Pancreas (tissue), 10 donors: ENCODE results near the gene CIAO2A. TPM values are rescaled to one million over a fixed set of nuclear protein-coding genes. Genes with fewer than 3 reads are reported as not detected.
A peak's percentile ranks its signal among the peaks of the same experiment; 100 is the strongest.

Source experiments
- ATAC-seq, 4 donors: fragments of 200-7000 bp; cut with Tn5 transposase; one replicate each; pipeline versions ENCODE4 v1.8.0 to v1.9.1; 2020; ENCODE audit warnings: mild to moderate bottlenecking in 4 of 4, moderate library complexity in 4 of 4
- DNase-seq, 6 donors: peaks; one replicate each; pipeline ENCODE4 v3.0.0-alpha.2; 2020
- FAIRE-seq: peaks from 2 replicates; lab custom pipeline; 2012; peaks lifted over from hg19 to GRCh38; lab: Jason Lieb, UNC
- H3K27ac ChIP-seq, 4 donors: fragments of 200-600 bp; sonication (generic); 1 replicate in 3 of 4; 2 replicates in 1 of 4; pipeline versions ENCODE4 v1.5.0 to v1.8.0; 2020
- H3K27me3 ChIP-seq, 4 donors: fragments of 200-600 bp; one replicate each; pipeline ENCODE4 v1.8.0; 2021
- H3K36me3 ChIP-seq, 3 donors: fragments of 200-600 bp; sonication (generic) in 1 of 3; one replicate each; pipeline versions ENCODE4 v1.5.0 to v1.8.0; 2020 to 2021
- H3K4me1 ChIP-seq, 3 donors: fragments of 200-600 bp; one replicate each; pipeline ENCODE4 v1.8.0; 2021
- H3K4me3 ChIP-seq, 4 donors: fragments of 200-600 bp; sonication (generic) in 2 of 4; one replicate each; pipeline versions ENCODE4 v1.5.0 to v1.8.0; 2020 to 2021
- H3K9me3 ChIP-seq, 4 donors: fragments of 200-600 bp; one replicate each; pipeline ENCODE4 v1.8.0; 2021
- WGBS, 2 donors: extraction: QIAGEN DNeasy Blood & Tissue Kit; methylation state at CpG; one replicate each; pipeline ENCODE4 v1.1.7; 2013; 5-methylcytosine and 5-hydroxymethylcytosine counted together
- intact Hi-C, 3 donors: fragments of 100-400 bp; cut with DNase I; formaldehyde crosslinking; loops; one replicate each; pipeline versions ENCODE4 v1.11.1 to v1.14.2; 2022
- polyA plus RNA-seq, 2 donors: library from polyadenylated mRNA; stranded (reverse); fragments of 200-250 nt; gene quantifications; one replicate each; pipeline ENCODE4 v1.2.3, GENCODE V29; 2013
- total RNA-seq, 6 donors: library from RNA; stranded (reverse); fragmentation: NEBNext Ultra II Directional in 4 of 6; extraction: Animal tissue kit (Norgen Biotek cat#: 25700) in 4 of 6; gene quantifications; one replicate each; pipeline versions ENCODE4 v1.2.1 to v1.2.4, GENCODE V29; 2021 to 2023
- TF ChIP-seq, protein P1 (sequence below), 4 donors: fragments of 200-600 bp; sonication (generic) in 3 of 4; IDR thresholded peaks; one replicate each; pipeline versions ENCODE4 v1.5.0 to v1.8.0; 2021; ENCODE audit warnings: antibody characterized with exemption in 4 of 4
- donor health status: healthy with polysubstance abuse.
- donor health status: DM: no; HTN: no; CAD: no; lungs with moderate emphysema.
- donor health status: DM: no; HTN: no; CAD: no.
- donor health status: control.
- donor health status: control.
- donor health status: Bipolar disorder and iron deficiency.
- donor health status: DM: yes; HTN: yes; CAD: no.
- donor health status: DM: no; HTN: no; CAD: no.
- donor health status: DM: no; HTN: no; CAD: no.
- donor health status: DM: yes; HTN: yes; CAD: no.

CIAO2A gene
- total and polyA plus RNA-seq, 8 donors: 16.0 to 61.2 (median 31.6) TPM

DNA sequence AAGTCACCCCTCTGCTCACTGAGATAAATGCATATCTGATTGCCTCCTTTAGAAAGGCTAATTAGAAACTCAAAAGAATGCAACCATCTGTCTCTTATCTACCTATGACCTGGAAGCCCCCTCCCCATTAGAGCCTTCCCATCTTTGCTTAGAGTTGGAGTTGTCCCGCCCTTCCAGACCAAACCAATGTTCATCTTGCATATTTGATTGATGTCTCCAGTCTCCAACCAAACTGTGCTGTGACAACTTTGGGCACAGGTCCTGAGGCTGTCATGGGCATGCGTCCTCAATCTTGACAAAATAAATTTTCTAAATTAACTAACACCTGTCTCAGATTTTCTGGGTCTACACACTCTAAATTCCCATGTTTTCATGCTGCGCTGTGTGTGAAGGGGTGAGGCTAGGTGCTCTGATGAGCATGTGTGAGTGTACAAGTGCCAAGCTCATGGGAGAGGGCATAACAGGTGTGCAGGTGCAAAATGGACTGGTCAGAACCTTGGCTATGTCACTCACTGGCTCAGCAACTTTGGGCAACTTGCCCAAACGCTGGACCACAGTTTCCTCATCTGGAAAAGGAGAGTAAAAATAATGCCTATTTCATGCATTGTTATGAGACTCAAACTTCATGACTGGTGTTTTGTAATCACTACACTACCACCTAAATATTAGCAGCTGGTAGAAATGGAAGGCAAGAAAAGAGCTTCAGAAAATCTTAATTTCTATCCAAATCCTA, 54.6 kb downstream of the CIAO2A start:
- Histone ChIP-seq H3K27ac (no peak overlapping the region), H3K4me1 (no peaks in the 10 kb centered on the region), H3K4me3 (no peak overlapping the region), H3K27me3 (no peaks in the 10 kb centered on the region), H3K9me3 (no peaks in the 10 kb centered on the region), H3K36me3 (no peaks in the 10 kb centered on the region)
- intact Hi-C loops: no loop called here
- no peak for DNase-seq
- 81 to 93% methylated on average over 4 of the region's 4 CpGs for WGBS, 2 donors
- TF ChIP-seq, protein P1, sequence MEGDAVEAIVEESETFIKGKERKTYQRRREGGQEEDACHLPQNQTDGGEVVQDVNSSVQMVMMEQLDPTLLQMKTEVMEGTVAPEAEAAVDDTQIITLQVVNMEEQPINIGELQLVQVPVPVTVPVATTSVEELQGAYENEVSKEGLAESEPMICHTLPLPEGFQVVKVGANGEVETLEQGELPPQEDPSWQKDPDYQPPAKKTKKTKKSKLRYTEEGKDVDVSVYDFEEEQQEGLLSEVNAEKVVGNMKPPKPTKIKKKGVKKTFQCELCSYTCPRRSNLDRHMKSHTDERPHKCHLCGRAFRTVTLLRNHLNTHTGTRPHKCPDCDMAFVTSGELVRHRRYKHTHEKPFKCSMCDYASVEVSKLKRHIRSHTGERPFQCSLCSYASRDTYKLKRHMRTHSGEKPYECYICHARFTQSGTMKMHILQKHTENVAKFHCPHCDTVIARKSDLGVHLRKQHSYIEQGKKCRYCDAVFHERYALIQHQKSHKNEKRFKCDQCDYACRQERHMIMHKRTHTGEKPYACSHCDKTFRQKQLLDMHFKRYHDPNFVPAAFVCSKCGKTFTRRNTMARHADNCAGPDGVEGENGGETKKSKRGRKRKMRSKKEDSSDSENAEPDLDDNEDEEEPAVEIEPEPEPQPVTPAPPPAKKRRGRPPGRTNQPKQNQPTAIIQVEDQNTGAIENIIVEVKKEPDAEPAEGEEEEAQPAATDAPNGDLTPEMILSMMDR (IDR thresholded peaks at IDR 0.05): no peak
- FAIRE-seq: no peak
- ATAC-seq: no peak

DNA sequence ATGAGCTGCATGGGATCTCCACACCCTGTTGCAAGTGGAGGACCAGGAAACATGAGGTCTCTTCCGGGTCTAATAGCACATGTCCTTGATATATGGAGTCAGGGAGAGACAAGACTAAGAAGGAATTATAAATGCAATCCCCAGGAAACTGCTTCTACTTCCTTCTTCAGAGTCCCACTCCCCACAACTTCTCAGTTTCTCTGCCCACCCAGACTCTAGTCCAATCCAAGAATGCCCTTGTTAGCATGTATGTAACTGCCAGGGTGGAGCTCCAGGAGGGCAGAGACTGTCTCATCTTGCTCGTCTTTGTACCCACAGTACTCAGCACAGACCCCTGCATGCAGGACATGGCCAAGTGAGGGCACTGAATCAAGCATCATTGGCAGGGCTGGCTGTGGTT, 55.7 kb downstream of the CIAO2A start:
- Histone ChIP-seq H3K4me3 (no peak overlapping the region), H3K4me1 (no peaks in the 10 kb centered on the region), H3K9me3 (no peaks in the 10 kb centered on the region), H3K36me3 (no peaks in the 10 kb centered on the region), H3K27me3 (no peaks in the 10 kb centered on the region), H3K27ac (no peak overlapping the region)
- intact Hi-C loops: no loop called here
- ATAC-seq (no peak), DNase-seq (no peak), FAIRE-seq (no peak)
- TF ChIP-seq, protein P1 (IDR thresholded peaks at IDR 0.05): no peak
- 50 to 77% methylated on average over 2 of the region's 2 CpGs for WGBS, 2 donors

DNA sequence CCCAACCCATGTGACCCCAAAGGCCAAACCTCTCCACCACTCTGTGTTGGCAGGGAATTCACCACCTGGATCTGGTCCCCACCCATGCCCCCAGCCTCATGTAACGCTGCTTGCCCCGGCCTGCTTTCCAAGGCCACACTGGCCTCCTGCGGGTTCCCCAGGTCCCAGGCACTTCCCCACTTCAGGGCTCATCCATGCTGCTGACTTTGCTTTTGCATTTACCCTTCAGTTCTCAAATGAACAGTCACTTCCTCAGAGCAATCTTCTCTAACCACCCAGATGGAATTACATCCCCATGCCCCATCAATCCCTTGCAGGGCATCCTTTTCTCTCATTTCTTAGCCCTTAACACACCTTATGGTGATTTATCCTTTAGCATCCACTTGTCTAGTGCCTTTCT, 56.5 kb downstream of the CIAO2A start:
- WGBS, 2 donors: 90 to 97% methylated on average over 3 of the region's 3 CpGs
- DNase-seq (no peak), FAIRE-seq (no peak)

DNA sequence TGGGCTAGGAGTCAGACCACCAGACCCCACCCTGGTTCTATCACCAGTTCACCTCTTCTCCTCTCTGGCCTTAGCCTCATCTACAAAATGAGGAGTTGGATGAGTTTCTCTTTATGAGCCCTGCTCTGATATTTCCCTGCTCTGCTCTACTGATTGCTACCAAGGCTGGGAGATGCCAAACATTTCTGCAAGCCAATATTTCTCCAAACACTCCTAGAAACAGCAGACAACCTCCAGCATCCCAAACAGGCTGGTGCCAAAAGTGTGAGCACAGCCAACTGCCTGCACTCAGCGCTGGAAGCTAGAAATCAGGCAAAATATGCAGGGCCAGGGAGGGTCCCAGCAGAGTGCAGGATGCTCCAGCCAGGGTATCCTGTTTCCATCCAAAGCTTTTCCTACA, 58.1 kb downstream of the CIAO2A start:
- ATAC-seq: no peak
- Histone ChIP-seq H3K4me3 (no peak overlapping the region), H3K4me1 (no peaks in the 10 kb centered on the region), H3K9me3 (no peaks in the 10 kb centered on the region), H3K27me3 (no peaks in the 10 kb centered on the region), H3K36me3 (no peaks in the 10 kb centered on the region), H3K27ac (no peak overlapping the region)
- no peak for FAIRE-seq
- DNase-seq: no peak
- TF ChIP-seq, protein P1 (IDR thresholded peaks at IDR 0.05): no peak
- intact Hi-C loops: no loop called here
- 92 to 96% methylated on average over 1 of the region's 1 CpG for WGBS, 2 donors

More for the DNA sequence above, 56.5 kb downstream of the CIAO2A start:
- Histone ChIP-seq H3K4me3 (no peak overlapping the region), H3K4me1 (no peaks in the 10 kb centered on the region), H3K36me3 (no peaks in the 10 kb centered on the region), H3K27me3 (no peaks in the 10 kb centered on the region), H3K9me3 (no peaks in the 10 kb centered on the region), H3K27ac (no peak overlapping the region)
- peak in 1 of 4 donors; percentile 43 for ATAC-seq
- intact Hi-C loops: no loop called here
- TF ChIP-seq, protein P1 (IDR thresholded peaks at IDR 0.05): no peak

DNA sequence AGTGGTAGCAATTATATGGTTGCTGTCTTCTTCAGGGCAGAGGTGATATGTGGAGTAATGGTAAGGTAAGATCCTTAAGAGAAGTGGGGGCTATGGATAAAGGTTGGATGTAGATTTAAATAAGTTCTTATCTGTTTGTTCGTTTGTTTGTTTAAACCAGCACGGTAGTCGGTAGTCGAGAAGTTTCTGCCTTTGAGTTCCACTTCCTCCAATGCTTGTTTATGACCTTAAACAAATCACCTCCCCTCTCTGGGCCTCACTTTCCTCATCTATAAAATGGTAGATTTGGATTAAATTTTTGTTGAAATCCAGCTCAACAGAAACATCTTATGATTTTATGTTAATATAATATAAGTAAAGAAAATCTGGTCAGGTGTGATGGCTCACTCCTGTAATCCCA, 59.1 kb downstream of the CIAO2A start:
- Histone ChIP-seq H3K27ac (no peak overlapping the region), H3K9me3 (no peaks in the 10 kb centered on the region), H3K4me1 (no peaks in the 10 kb centered on the region), H3K36me3 (no peaks in the 10 kb centered on the region), H3K27me3 (no peaks in the 10 kb centered on the region), H3K4me3 (no peak overlapping the region)
- DNase-seq: no peak
- TF ChIP-seq, protein P1 (IDR thresholded peaks at IDR 0.05): no peak
- intact Hi-C loops: no loop called here
- ATAC-seq: no peak
- WGBS, 2 donors: 33 to 54% methylated on average over 4 of the region's 4 CpGs
- FAIRE-seq: no peak
